HepG2 (cell line): ENCODE results near the gene ERBB4. TPM values are rescaled to one million over a fixed set of nuclear protein-coding genes. Genes with fewer than 3 reads are reported as not detected.

ENCODE experiments used
- ATAC-seq: fragments of 200-7000 bp; cut with Tn5 transposase; 3 replicates; pipeline ENCODE4 v1.9.1; 2020; ENCODE audit warnings: mild to moderate bottlenecking, moderate library complexity
- BruUV-seq: library from RNA; stranded (reverse); fragments of 400-500 nt; replicated peaks from 2 replicates; lab custom pipeline; 2021; lab: Mats Ljungman, UMichigan
- CTCF ChIA-PET: fragments of 300-600 bp; formaldehyde crosslinking; extraction: SDS; loops from one replicate; lab custom pipeline; 2021; ENCODE audit warnings: low total read pairs, inconsistent platforms, low intra/inter-chr PET ratio; lab: Yijun Ruan, JAX
- POLR2A ChIA-PET: fragments of 350-600 bp; sonication (Branson Sonifier 250); formaldehyde crosslinking; loops from one replicate; lab custom pipeline; 2020; ENCODE audit warnings: antibody characterized with exemption, inconsistent platforms; lab: Yijun Ruan, JAX
- DNase-seq: peaks from one replicate; pipeline ENCODE4 v3.0.0-alpha.2; 2015; ENCODE audit warnings: low spot score
- FAIRE-seq: peaks from 3 replicates; lab custom pipeline; 2011; peaks lifted over from hg19 to GRCh38; lab: Jason Lieb, UNC
- H2AFZ ChIP-seq: one replicate; pipeline ENCODE4 v1.6.1; 2011; ENCODE audit warnings: low read length, inconsistent platforms
- H3K27ac ChIP-seq: fragments of 300-600 bp; 3 replicates; pipeline ENCODE4 v1.8.0; 2011; ENCODE audit warnings: mixed run types, mild to moderate bottlenecking, mixed read lengths, low read length, inconsistent platforms; ENCODE audit not compliant: insufficient read depth; ENCODE audit errors: extremely low read length
- H3K27me3 ChIP-seq, 2 experiments: fragments of 200-600 bp in 1 of 2; 2 replicates in 1 of 2; 3 replicates in 1 of 2; pipeline versions ENCODE4 v1.6.0 to v1.8.0; 2011; ENCODE audit warnings: low read length in 2 of 2, mild to moderate bottlenecking in 2 of 2, moderate library complexity in 2 of 2, inconsistent platforms in 1 of 2; ENCODE audit not compliant: insufficient read depth in 2 of 2, control insufficient read depth in 1 of 2
- H3K36me3 ChIP-seq, 2 experiments: fragments of 200-600 bp in 1 of 2; replicated peaks in 1 of 2; 2 replicates in 1 of 2; 3 replicates in 1 of 2; pipeline versions ENCODE4 v1.5.1 to v1.8.0; 2011; ENCODE audit warnings: low read length in 2 of 2, inconsistent platforms in 1 of 2; ENCODE audit not compliant: insufficient read depth in 2 of 2, control insufficient read depth in 1 of 2
- H3K4me1 ChIP-seq: 2 replicates; pipeline ENCODE4 v1.5.1; 2012; ENCODE audit warnings: low read length, inconsistent platforms; ENCODE audit not compliant: insufficient read depth
- H3K4me2 ChIP-seq: 2 replicates; pipeline ENCODE4 v1.6.0; 2011; ENCODE audit warnings: low read depth, low read length, inconsistent platforms
- H3K4me3 ChIP-seq, 3 experiments: fragments of 200-600 bp in 1 of 3; sonication (generic), shearing (Covaris generic) in 1 of 3; replicated peaks in 1 of 3; 2 replicates each; pipeline ENCODE4 v1.5.1; 2011 to 2016; ENCODE audit warnings: low read length in 3 of 3, inconsistent platforms in 2 of 3, low read depth in 2 of 3, mild to moderate bottlenecking in 2 of 3, control low read depth in 1 of 3, mixed read lengths in 1 of 3; ENCODE audit not compliant: insufficient read depth in 1 of 3
- H3K79me2 ChIP-seq: one replicate; pipeline ENCODE4 v1.6.1; 2011; ENCODE audit warnings: low read length, inconsistent platforms; ENCODE audit not compliant: insufficient read depth
- H3K9ac ChIP-seq: 2 replicates; pipeline ENCODE4 v1.6.0; 2011; ENCODE audit warnings: mild to moderate bottlenecking, low read depth, low read length, inconsistent platforms; ENCODE audit not compliant: insufficient read depth
- H3K9me3 ChIP-seq: 2 replicates; pipeline ENCODE4 v1.5.1; 2012; ENCODE audit warnings: mild to moderate bottlenecking, low read length
- H4K20me1 ChIP-seq: 2 replicates; pipeline ENCODE4 v1.6.0; 2011; ENCODE audit warnings: inconsistent platforms, mild to moderate bottlenecking, low read length, moderate library complexity; ENCODE audit not compliant: insufficient read depth
- ATF3 ChIP-seq: sonication (generic); formaldehyde crosslinking; IDR thresholded peaks from 2 replicates; pipeline ENCODE4 v1.4.0; 2020; ENCODE audit warnings: missing genetic modification reagents
- ELF4 ChIP-seq: sonication (generic); formaldehyde crosslinking; IDR thresholded peaks from 2 replicates; pipeline ENCODE4 v1.5.0; 2020; ENCODE audit warnings: missing genetic modification reagents, mild to moderate bottlenecking, moderate library complexity, borderline replicate concordance
- FOXK2 ChIP-seq: fragments of 450-650 bp; IDR thresholded peaks from 2 replicates; pipeline ENCODE4 v1.6.1; 2016
- HMGA1 ChIP-seq: sonication (generic); formaldehyde crosslinking; conservative IDR thresholded peaks from 2 replicates; pipeline ENCODE4 v1.4.0; 2020; ENCODE audit warnings: missing genetic modification reagents
- MNT ChIP-seq: fragments of 450-650 bp; IDR thresholded peaks from 2 replicates; pipeline ENCODE4 v1.6.1; 2016
- MYPOP ChIP-seq: sonication (generic); formaldehyde crosslinking; IDR thresholded peaks from 2 replicates; pipeline ENCODE4 v1.8.1; 2023; ENCODE audit warnings: mild to moderate bottlenecking, moderate library complexity, missing genetic modification reagents
- PHB2 ChIP-seq: fragments of 450-650 bp; IDR thresholded peaks from 2 replicates; pipeline ENCODE4 v1.6.1; 2018; ENCODE audit not compliant: partially characterized antibody
- PRDM10 ChIP-seq: sonication (generic); formaldehyde crosslinking; IDR thresholded peaks from 2 replicates; pipeline ENCODE4 v1.4.0; 2020; ENCODE audit warnings: low read depth, missing genetic modification reagents
- THAP9 ChIP-seq: sonication (generic); formaldehyde crosslinking; IDR thresholded peaks from 2 replicates; pipeline ENCODE4; 2020; ENCODE audit warnings: missing genetic modification reagents, mild to moderate bottlenecking, borderline replicate concordance
- ZNF512B ChIP-seq: sonication (generic); formaldehyde crosslinking; IDR thresholded peaks from 2 replicates; pipeline ENCODE4 v1.5.1; 2020; ENCODE audit warnings: missing genetic modification reagents, mild to moderate bottlenecking, borderline replicate concordance
- ZNF746 ChIP-seq: sonication (generic); formaldehyde crosslinking; IDR thresholded peaks from 2 replicates; pipeline ENCODE4 v1.8.0; 2022; ENCODE audit warnings: mild to moderate bottlenecking, missing genetic modification reagents
- WGBS: methylation state at CpG from one replicate; pipeline ENCODE4 v1.1.6; 2017; ENCODE audit warnings: low lambda C conversion rate; 5-methylcytosine and 5-hydroxymethylcytosine counted together
- in situ Hi-C: cut with HindIII; loops from 2 replicates; pipeline ENCODE4 v1.10.0; 2017; ENCODE audit warnings: low pct_unique_long_range_greater_than_20kb; ENCODE audit not compliant: extremely low pct_ligation_motif_present
- intact Hi-C: fragments of 100-400 bp; cut with micrococcal nuclease; formaldehyde crosslinking; loops from one replicate; pipeline ENCODE4 v1.10.0; 2022; ENCODE audit not compliant: unreplicated experiment
- polyA plus RNA-seq, 8 experiments: library from polyadenylated mRNA; depleted of rRNA in 3 of 8; stranded (reverse) in 7 of 8; unstranded in 1 of 8; fragments of >200 nt; fragmentation: Illumina TruSeq in 4 of 8; extraction: Trizol in 4 of 8; gene quantifications; 2 replicates each; pipeline versions ENCODE4 v1.2.1 to v1.2.3, GENCODE V29; 2011 to 2016; ENCODE audit warnings: low read depth in 4 of 8, missing spikeins in 1 of 8, mixed read lengths in 1 of 8; ENCODE audit not compliant: insufficient read depth in 1 of 8
- total RNA-seq, 5 experiments: library from RNA; depleted of rRNA; stranded (reverse); fragments of >200 nt; fragmentation: Illumina TruSeq; extraction: Trizol; gene quantifications; 2 replicates each; pipeline ENCODE4 v1.2.3, GENCODE V29; 2016; ENCODE audit warnings: low read depth in 1 of 5

ERBB4 gene
- total and polyA plus RNA-seq, 2 of the 13 experiments (the other 11 are each of a cell fraction or from before 2014, with no cell fraction given): not detected

- Histone ChIP-seq H3K36me3 (no peaks in the 10 kb centered on the region), H3K9ac (no peak overlapping the region), H3K9me3 (peaks cover 5% of the 10 kb centered on the region), H3K4me2 (no peak overlapping the region)
- CTCF ChIA-PET: no interaction called here
- BruUV-seq: no TSS peak
- no peak for DNase-seq
- WGBS: 0% methylated on average over 2 of the region's 2 CpGs
- POLR2A ChIA-PET: no interaction called here
- TF ChIP-seq HMGA1 (CRISPR knock-in tag) (no peak), ATF3 (CRISPR knock-in tag) (no peak), FOXK2 (no peak), PRDM10 (CRISPR knock-in tag) (no peak), THAP9 (no peak), PHB2 (no peak), MYPOP (CRISPR knock-in tag) (no peak), ZNF746 (CRISPR knock-in tag) (no peak), MNT (no peak), ELF4 (CRISPR knock-in tag) (no peak), ZNF512B (no peak)
- TF ChIP-seq, all 625 proteins: peak for 0
- FAIRE-seq: no peak
- Histone ChIP-seq H3K27ac (no peak overlapping the region), H4K20me1 (no peaks in the 10 kb centered on the region), H3K4me3 (no peak overlapping the region), H2AFZ (no peak overlapping the region), H3K79me2 (no peaks in the 10 kb centered on the region), H3K4me1 (no peaks in the 10 kb centered on the region), H3K27me3 (no peaks in the 10 kb centered on the region; a peak in 1 of 5 replicates)
- in situ Hi-C loops: no loop called here
- no peak for ATAC-seq
- intact Hi-C loops: no loop called here
These were observed 808.4 kb downstream of the ERBB4 start for GRCh38 chr2:211730215-211730614.
